Stimulated activated CD4-positive, alpha-beta T cell treated with anti-CD3 and anti-CD28 coated beads, TNF-alpha, amount 100 ng/mL, for 4 hours (primary cell): Measurements from ENCODE around the gene PRTFDC1.
"Not testable (repeated sequence)": the region's sequence is repeated elsewhere in the genome, so short reads cannot be mapped to it uniquely, and the experiment has no call there.

ENCODE experiments used
- DNase-seq, 3 experiments: peaks; one replicate each; pipeline ENCODE4 v3.0.0-alpha.2; 2020; ENCODE audit warnings: low read depth in 3 of 3

Gene PRTFDC1

GRCh38 chr10:24965051-24965450, 12.6 kb upstream of the PRTFDC1 start:
- no peak for DNase-seq

- DNase-seq, result no peak
These were observed 11.2 kb upstream of the PRTFDC1 start for GRCh38 chr10:24963521-24964041.

- DNase-seq, result no peak
These were observed 10.6 kb upstream of the PRTFDC1 start for GRCh38 chr10:24962995-24963394.

- DNase-seq, result no peak
These were observed 9.2 kb upstream of the PRTFDC1 start for GRCh38 chr10:24961582-24961981.

- no peak for DNase-seq
These were observed 7.0 kb upstream of the PRTFDC1 start for GRCh38 chr10:24959382-24959730.

- no peak for DNase-seq
These were observed 6.4 kb upstream of the PRTFDC1 start for GRCh38 chr10:24958721-24959381.

GRCh38 chr10:24958091-24958720, 5.8 kb upstream of the PRTFDC1 start:
- no peak for DNase-seq

GRCh38 chr10:24957624-24958051, 5.2 kb upstream of the PRTFDC1 start:
- not testable (repeated sequence) for DNase-seq

GRCh38 chr10:24953675-24954074, 1.3 kb upstream of the PRTFDC1 start:
- DNase-seq, result no peak

GRCh38 chr10:24952707-24953645, 570 bp upstream of the PRTFDC1 start:
- peak; percentile 10 to 37 (median 26) for DNase-seq

GRCh38 chr10:24951201-24952142, 934 bp downstream of the PRTFDC1 start:
- no peak for DNase-seq

- DNase-seq, result no peak
These were observed 2.0 kb downstream of the PRTFDC1 start for GRCh38 chr10:24950439-24950838.

- no peak for DNase-seq
These were observed 2.8 kb downstream of the PRTFDC1 start for GRCh38 chr10:24949616-24950015.

- no peak for DNase-seq
These were observed 4.9 kb downstream of the PRTFDC1 start for GRCh38 chr10:24947304-24948097.

- no peak for DNase-seq
These were observed 7.7 kb downstream of the PRTFDC1 start for GRCh38 chr10:24944512-24945255.

GRCh38 chr10:24938525-24938924, 13.9 kb downstream of the PRTFDC1 start:
- DNase-seq, result no peak

- DNase-seq, result no peak
These were observed 14.3 kb downstream of the PRTFDC1 start for GRCh38 chr10:24938076-24938475.

GRCh38 chr10:24935504-24936292, 16.7 kb downstream of the PRTFDC1 start:
- no peak for DNase-seq

- DNase-seq, result no peak
These were observed 21.2 kb downstream of the PRTFDC1 start for GRCh38 chr10:24931236-24931635.
